GM18520 (cell line): Measurements from ENCODE around the gene PITPNM3.

ENCODE experiments used
- ATAC-seq: cut with Tn5 transposase; IDR thresholded peaks from one replicate; pipeline ENCODE4 v1.9.1; 2021; ENCODE audit not compliant: unreplicated experiment

Gene PITPNM3

GRCh38 chr17:6551869-6552531 is 4.4 kb downstream of the PITPNM3 start:
- ATAC-seq, result no peak

- ATAC-seq, result no peak
These were observed 5.0 kb downstream of the PITPNM3 start for GRCh38 chr17:6551356-6551755.

DNA sequence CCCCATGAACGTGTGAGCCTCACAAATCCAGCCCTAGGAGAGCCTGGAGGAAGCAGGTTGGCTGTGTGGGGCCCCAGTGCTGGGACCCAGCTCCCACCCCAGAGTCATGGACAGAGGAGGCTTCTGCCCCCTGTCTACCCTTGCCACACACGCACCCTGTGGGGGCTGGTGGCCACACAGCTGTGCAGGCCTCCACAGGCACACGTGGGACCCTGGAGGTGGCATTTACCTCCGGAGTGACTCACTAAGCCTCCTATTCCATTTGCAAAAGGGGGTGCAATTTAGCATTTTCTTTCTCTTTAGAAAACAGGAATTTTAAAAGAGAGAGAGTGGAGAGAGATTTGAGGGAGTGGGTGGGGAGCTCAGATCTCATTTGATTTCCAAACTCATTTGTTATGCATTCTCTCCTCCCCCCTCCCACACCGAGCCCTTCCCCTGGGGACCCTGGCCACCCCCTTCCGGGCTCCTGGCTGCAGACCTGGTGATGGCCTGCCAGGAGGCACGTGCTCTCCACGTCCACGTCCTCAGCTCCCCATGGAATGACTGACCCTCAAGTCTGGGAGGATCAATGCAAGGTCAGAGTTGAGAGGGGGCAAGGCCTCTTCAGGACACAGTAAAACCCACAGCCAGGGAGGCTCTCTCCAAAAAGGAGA is 6.8 kb downstream of the PITPNM3 start:
- ATAC-seq, result no peak

GRCh38 chr17:6548578-6549330 is 7.6 kb downstream of the PITPNM3 start:
- no peak for ATAC-seq

- no peak for ATAC-seq
These were observed 8.3 kb downstream of the PITPNM3 start for GRCh38 chr17:6548034-6548433.

- no peak for ATAC-seq
These were observed 9.0 kb downstream of the PITPNM3 start for GRCh38 chr17:6547336-6547735.

- no peak for ATAC-seq
These were observed 10.2 kb downstream of the PITPNM3 start for GRCh38 chr17:6546069-6546718.

GRCh38 chr17:6545291-6545690 is 11.1 kb downstream of the PITPNM3 start:
- ATAC-seq, result no peak

DNA sequence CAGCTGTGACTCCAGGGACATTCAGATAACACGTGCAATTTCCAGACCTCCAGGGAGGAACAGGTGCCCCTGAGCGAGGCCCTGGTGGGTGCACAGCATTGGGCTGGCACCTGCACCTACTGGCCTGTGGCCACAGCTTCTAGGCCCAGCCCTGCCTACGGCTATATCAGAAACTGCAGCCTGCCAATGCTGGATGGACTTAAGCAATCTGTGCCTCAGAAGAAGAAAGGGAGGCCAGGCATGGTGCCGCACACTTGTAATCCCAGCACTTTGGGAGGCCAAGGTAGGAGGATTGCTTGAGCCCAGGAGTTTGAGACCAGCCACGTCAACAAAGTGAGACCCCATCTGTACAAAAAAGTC is 12.4 kb downstream of the PITPNM3 start:
- ATAC-seq, result no peak

- ATAC-seq, result no peak
These were observed 13.0 kb downstream of the PITPNM3 start for GRCh38 chr17:6543079-6544010.

GRCh38 chr17:6542577-6542976 is 13.8 kb downstream of the PITPNM3 start:
- no peak for ATAC-seq

DNA sequence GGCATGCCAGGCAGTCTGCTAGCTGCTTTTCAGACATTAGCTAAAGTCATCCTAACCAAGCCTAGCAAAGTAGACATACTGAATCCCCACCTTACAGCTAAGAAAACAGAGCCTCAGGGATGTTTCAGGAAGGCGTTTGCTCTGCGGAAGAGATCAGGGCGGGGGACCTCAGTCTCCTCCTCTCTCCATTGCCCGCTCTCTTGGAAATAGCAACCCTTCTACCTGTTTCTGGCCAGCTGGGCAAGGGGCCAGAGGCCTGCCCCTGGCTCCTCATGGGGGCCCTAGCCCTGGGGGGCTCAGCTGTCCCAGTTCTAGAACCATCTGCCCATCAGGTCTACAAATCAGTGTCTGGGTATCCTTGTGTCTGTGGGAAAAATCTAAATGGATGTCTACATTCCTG is 14.5 kb downstream of the PITPNM3 start:
- no peak for ATAC-seq

- no peak for ATAC-seq
These were observed 16.5 kb downstream of the PITPNM3 start for GRCh38 chr17:6539871-6540270.

DNA sequence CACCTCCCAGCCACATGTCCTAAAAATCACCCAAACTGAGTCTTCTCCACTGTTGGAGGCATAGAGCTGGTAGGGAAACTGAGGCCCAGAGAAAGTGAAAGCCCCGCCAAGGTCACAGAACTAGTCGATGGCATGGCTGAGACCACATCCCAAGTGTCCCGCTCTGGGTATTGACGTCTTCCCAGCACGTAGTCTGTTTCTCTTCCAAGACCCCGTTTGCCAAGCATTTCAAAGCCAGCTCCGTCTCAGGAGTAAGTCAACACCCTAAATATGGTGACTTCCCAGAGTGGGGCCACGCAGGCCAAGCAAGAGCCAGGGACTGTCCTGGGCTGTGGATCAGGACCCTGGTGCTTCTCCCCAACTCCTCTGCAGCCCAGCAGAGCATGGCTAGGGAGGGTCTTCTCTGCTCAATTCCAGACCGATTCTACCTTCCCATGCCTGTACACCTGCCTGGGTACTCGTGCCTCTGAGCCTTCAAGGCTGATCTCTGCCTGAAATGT is 19.7 kb downstream of the PITPNM3 start:
- no peak for ATAC-seq

- no peak for ATAC-seq
These were observed 20.3 kb downstream of the PITPNM3 start for GRCh38 chr17:6536053-6536452.

GRCh38 chr17:6534846-6535514 is 21.4 kb downstream of the PITPNM3 start:
- no peak for ATAC-seq

DNA sequence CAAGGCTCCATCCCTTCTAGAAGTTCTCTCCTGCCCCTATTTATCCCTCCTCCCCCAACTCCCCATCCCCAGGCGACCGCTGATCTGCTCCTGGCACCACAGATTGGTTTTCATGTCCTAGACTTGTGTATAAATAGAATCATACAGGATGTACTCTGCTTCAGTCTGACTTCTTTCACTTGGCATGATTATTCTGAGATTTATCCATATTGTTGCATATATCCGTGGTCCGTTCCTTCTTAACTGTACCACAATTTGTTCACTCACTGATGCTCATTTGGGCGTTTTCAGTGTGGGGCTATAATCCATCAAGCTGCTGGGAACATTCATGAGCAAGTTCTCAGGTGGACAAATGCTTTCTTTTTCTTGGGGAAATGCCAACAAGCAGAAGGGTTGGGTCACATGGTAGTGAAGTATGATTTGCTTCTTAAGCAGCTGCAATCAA is 23.9 kb downstream of the PITPNM3 start:
- ATAC-seq, result no peak

DNA sequence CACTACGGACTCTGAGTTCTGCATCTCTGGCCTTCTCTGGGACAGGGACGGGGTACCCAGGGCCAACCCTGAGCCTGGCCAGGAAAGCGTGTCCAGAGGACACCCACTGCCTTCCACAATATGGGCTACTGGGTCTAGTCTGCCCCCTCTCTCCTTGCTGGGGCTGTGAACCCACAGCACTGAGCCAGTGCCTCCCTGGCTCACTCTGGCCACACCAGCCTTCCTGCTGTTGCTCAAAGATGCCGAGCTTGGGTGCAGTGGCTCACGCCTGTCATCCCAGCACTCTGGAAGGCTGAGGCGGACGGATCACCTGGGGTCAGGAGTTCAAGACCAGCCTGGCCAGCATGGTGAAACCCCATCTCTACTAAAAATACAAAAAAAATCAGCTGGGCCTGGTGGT is 24.8 kb downstream of the PITPNM3 start:
- ATAC-seq, result no peak

DNA sequence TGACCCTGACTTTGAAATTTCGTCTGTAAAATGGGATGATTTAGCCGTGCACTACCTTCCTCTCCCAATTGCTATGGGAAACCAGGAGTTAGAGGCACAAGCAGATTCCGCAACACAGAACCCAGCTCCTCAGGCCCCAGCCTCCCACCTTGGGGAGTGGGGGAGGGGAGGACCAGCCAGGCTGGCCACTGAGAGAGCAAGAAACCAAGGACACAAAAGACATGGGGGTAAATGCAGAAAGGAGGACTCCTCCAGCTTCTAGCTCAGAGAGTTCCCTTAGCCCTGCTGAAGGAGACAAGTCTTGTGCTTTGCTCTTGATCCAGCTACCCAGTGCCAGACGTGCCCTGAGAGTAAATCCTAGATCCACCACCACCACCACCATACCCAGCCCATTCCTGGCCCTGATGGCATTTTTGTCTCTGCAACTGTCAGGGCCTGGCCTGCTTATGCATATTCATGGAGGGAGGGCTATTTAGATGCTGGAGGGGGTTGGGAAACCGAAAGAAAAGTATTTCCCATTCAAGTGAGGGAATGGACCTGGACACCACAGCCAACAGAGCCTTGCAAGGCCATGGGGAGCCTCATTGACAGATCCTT is 25.9 kb downstream of the PITPNM3 start:
- ATAC-seq, result no peak
